Right kidney (tissue), 9 donors: ENCODE data around the gene ERICH6.
A peak's percentile ranks its signal among the peaks of the same experiment; 100 is the strongest.

ENCODE experiments used
- DNase-seq: peaks from one replicate; pipeline ENCODE4 v3.0.0-alpha.2; 2016
- long read RNA-seq, 8 donors: transcript quantifications; one replicate each; lab custom pipeline, GENCODE V29; 2026

The ERICH6 gene
- long read RNA-seq, donor 1 = 0 reads
- long read RNA-seq, donor 2 = 0 reads
- long read RNA-seq, donor 3 = 0 reads
- long read RNA-seq, donor 4 = 0 reads
- long read RNA-seq, donor 5 = 0 reads
- long read RNA-seq, donor 6 = 0 reads
- long read RNA-seq, donor 7, partial matches to known transcripts = 5 of 17 reads
- long read RNA-seq, donor 7, other reads (novel, unspliced or antisense) = 12 of 17 reads
- long read RNA-seq, donor 8 = 0 reads

DNA sequence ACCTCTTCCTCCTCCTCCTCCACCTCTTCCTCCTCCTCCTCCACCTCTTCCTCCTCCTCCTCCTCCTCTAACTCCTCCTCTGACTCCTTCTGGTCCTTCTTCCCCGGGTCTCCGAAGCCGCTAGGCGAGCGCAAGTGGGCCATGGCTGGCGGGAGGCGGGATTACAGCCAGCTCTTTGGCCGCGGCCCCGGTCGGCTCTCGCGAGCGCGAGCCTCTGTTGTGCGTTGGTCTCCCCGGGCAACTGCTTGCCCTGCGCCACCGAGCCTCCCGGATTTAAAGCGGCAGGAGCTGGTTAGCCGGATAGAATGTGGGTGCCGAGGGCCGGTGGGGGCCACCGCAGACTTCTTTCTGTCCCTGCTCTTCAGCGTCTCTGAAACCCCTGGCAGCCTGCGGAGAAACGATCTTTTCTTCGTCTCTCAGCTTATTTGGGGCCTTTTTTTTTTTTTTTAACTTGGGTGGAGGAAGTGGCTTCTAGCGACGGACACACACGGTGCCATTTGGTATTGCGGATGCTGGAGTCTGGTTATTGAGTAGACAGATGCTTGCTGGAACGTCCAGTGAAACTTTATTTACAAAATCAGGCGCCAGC, at the start of gene ERICH6:
Gene ERICH6, minus strand, starts transcription at position 165 of the 589 bp plus-strand sequence. Its CDS starts 22 bp downstream, at position 143.
- DNase-seq = peak; percentile 89

DNA sequence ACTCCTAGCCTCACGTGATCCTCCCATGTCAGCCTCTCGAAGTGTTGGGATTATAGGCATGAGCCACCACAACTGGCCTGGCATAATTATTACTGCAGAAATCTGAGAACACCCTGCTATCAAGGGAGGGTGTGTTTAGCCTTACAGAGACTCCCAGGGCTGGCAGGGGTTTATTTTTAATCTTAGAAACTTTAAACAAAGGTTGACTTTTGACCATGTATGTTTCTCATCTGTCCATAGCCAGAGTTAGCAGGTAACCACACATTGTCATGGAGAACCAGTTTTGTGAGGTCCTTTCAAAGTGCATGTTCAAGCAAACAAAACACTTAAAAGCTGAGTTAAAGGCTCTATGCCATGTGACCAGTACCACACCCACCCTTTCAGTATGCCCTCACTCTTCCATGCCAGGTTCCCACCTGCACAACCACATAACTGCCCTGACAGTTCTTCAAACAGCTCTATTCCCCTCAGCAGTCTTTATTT, 48.1 kb upstream of the ERICH6 start:
- DNase-seq = no peak

DNA sequence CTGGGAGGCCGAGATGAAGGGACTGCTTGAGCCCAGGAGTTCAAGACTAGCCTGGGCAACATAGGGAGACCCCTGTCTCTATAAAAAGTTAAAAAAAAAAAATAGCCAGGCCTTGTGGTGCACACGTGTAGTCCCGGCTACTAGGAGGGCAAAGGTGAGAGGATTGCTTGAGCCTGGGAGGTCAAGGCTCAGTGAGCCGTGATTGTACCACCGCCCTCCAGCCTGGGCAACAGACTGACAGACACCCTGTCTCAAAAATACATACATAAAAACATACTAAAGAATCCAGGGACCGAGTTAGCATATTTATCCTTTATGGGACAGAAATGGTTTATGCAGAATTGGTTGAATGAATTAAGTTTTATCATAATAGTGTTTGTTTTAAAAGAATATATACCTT, 45.5 kb upstream of the ERICH6 start:
- DNase-seq = no peak

DNA sequence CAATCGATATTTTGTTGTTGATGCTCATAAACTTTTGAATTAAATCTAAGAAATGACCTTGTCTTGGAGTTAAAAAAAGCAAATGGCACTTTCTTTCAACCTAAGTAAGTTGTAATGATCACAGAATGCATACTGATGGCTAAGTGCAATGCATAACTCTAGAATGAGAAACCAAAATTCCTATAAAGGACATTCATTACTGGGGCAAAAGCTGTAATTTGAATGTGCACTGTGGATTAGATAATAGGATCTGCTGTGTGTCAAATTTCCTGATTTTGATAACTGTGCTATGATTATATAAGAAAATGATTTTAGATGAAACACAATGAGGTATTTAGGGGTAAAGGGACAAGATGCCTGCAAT, 44.9 kb upstream of the ERICH6 start:
- DNase-seq = no peak

DNA sequence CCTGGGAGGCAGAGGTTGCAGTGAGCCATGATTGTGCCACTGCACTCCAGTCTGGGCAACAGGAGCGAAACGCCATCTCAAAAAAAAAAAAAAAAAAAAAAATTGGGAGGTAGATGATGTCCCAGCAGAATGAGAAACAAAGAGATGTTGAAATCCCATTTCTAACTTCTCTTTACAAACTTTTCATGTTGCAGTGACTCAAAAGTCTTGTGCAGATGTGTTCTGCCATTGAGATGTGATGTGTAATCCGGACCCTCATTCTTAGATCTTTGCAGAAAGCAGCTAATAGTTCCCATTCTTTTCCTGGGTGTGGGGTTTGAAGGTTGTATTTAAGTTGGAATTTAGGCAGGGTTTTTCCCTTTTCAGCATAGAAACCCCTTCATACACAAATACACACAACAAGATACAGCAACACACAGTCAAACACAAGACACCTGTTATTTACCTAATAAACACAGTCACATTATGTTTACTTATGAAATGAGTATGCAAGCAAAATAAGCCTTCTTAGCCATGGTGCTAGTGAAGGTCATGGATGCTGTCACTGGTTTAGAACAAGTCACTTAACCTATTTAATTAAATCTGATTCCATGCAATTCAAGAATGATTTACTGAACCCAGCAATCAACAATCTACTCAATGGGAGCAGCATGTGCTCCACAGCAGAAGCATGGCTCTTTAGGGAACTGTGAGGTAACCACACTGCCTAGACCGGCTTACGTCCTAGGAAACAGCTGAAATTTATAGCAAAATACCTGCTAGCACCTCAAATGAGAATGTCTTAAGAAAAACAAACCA, 44.4 kb upstream of the ERICH6 start:
- no peak for DNase-seq

DNA sequence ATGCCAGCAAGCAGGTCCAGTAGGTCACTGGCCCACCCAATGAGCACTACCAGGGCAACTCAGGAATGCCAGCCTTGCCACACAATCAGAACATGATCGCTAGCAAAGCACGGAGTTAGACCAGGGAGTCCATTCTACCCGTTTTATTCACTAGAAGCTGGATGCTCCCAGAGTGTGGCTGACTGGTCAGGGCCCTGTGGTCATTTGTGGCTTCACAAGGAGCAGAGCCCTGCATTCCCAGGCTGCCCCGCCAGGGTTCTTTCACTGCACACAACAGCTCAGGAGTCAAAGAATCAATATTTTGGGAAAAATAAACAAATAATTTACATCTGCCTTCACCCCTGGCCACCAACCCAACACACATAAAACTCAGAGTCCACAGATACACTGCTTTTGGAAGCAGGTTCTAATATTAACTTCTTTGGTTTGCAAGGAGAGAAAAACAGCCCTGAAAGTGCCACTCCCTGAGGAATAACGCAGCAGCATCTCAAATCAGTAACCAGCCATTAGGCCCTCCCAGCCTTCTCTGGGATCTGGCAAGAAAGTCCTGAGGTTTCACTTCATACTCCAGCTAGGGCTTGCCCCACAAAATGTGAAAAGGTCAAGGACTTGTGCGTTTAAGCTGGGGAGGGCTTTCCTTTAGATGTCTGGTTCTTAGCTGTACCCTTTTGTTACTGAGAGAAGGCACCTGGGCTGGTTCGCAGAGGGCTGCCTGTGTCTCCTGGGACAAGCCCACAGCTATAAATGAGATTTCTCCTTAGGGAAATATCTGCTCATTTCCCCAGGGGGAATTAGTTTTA, 43.3 kb upstream of the ERICH6 start:
- no peak for DNase-seq

DNA sequence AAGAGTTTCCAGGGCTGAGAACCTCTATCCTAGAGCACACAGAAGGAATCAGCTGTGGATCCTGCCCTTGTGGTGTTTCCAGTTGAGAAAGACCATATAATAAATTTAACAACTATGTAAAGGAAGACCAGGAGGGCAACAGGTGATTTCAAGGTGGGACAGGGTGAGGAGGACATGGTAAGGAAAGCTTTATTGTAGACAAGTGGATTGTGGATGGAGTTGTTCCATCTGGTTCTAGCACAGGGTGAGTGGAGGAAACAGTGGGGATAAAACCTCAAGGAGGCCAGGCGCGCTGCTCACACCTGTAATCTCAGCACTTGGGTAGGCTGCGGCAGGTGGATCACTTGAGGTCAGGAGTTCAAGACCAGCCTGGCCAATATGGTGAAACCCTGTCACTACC, 42.1 kb upstream of the ERICH6 start:
- DNase-seq = no peak

DNA sequence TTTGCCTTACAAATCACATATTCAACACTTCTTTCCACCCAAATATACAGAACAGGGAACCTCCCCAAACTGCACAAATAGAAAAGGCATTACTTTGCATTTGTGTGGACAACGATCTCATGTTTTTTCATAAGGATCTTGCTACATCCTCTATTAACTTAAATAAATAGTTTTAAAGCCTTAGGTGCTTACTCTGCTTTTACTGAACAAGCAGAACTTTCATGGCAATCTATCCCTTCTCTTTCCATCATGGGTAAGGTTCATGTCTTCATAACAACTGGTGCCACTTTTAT, 41.1 kb upstream of the ERICH6 start:
- no peak for DNase-seq

DNA sequence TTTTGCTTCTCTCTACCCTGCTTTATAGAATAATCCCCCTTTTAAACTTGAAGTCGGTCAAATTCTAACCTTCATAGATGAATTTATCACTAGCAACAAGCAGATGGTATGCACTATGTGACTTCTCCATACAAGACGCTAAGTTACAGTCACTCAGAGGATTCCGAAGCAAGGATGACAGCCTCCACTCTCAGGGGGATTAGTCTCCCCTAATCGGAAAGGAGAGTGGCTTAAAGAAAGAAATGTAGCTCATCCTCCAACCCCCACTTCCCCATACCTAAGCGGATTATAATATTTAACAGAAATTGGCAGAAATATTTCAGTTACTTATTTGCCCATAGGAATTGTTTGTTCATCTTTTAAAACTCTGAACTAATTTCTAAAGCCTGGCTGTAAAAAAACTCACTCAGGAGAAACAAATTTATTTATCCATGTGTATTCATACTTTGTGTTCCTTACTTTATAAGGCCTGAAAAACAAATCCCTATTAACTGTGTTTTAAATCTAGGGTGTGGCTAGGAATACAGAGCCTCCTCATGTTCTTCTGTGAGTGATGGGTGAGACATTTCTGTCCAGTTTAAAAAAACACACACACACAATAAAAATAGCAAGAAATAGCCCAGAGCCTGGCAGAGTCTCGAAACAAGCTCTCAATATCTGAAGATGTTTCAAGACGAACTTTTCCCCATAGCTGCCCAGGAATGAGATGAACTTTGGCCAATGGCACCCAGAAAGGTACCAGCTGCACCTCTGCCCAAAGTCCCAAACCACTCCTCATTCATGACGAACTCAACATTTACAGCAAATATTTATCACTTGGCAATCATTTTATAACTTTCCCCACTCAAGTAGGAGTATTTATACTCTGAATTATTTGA, 40.6 kb upstream of the ERICH6 start:
- no peak for DNase-seq

DNA sequence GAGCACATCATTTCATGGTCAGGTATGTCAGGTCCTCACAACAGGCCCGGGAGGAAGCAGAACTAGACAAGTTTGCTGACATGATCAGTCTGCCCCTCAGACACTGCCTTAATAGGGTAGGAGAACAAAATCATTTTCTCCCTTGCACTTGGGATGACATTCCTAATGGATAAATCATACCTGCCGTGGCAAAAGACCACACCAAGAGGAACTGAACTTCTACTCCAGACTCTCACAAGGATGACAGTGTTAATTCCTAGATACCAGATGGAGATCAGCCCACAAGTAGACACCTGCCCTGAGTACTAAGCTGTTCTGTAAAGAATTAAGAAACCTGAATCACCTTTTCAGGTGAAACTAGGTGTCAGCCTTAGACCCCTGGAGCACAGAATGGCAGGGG, 39.8 kb upstream of the ERICH6 start:
- DNase-seq = no peak

DNA sequence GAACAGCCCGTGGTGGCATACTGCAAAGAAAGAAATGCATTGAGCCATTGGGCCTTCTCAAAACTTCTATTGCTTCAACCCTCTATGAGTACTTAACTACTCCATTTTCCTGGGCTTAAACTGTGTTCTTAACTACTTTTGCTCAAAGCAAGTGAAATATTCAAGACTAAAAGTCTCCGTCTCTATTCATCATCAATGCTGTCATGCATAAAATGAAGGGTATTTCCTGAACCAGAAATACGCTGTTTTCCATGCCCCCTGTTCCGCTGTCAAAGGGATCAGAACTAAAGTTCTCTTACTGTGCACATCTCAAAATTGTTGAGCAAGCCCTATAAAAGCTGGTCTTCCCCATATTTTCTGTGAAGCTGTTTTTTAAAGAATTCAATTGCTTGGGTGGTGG, 39.0 kb upstream of the ERICH6 start:
- no peak for DNase-seq

DNA sequence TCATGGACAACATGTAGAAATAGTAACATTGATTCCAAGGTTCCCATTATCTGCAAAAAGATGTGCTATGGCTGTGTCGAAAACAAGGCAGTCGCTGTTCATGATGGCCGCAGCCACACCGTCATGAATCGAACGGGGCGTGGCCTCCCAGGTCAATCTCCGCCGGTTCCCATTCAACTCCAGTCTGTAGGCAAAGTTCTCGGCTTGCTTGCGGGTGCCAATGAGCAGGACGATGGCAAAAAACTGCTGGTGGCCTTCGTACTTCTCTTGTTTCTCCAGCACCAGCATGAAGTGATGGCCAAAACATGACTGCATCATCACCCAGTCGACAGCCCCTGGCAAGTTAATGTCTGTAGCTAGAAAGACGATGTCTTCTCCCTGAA, 38.4 kb upstream of the ERICH6 start:
- no peak for DNase-seq

DNA sequence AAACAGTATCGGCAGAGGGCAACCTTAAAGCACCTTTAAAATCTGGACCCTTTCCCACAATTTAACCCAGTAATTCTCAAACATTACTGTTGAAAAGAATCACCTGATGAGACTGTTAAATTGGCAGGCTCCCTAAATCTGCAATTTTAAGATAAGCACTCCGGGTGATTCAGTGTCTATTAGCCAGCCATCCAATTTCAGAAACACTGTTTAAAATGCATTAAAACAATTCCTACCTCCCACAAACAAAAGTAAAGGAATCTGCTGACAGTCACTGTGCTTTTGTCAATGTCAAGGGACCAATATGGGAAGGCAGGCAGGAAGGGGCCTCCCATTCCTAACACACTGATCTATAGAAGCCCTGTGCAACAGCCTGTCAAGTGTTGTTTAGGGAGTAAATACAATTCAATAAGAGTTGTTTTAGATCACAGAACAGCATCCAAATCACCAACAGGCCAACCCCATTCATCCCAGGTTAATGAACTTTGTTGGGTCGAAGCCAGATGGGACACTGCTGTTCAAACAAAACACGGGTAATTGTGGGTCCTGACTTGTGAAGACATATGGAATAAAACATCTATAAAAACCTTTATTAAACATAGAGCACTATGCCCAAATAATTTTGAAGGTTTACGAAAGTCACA, 37.9 kb upstream of the ERICH6 start:
- DNase-seq = no peak

DNA sequence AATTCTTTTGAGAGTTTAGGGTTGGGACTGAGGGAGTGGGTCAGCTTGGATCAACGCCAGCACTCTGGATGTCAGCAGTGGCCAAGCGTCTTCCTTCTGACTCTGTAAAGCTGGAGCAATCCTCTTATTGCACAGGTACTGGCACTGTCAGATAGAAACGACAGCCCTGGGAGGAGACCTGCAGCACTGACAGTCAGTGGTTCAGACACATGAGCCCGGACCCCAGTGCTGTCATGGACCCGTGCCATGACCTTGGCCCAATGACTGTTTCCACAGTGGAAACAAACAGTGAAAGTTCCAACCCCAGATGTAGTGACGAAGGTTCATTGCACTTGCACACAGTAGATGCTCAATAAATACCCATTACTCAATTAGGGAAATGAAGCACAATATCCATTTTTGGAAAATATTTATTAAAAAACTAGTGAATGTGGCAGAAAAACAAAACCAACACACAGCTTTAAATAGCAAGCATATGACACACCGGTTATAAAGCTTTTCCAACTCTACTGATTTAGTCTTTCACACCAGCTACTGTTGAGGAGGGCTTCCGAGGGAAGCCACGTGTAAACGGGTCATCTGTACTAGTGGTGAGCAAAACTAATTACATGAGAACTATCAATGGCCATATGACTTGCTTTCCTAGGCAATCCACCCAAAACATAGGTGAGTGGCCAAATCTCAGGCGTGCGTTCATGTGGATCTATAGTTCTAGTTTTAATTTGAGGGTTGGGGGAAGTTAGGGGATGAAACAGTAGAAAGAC, 37.2 kb upstream of the ERICH6 start:
- no peak for DNase-seq

DNA sequence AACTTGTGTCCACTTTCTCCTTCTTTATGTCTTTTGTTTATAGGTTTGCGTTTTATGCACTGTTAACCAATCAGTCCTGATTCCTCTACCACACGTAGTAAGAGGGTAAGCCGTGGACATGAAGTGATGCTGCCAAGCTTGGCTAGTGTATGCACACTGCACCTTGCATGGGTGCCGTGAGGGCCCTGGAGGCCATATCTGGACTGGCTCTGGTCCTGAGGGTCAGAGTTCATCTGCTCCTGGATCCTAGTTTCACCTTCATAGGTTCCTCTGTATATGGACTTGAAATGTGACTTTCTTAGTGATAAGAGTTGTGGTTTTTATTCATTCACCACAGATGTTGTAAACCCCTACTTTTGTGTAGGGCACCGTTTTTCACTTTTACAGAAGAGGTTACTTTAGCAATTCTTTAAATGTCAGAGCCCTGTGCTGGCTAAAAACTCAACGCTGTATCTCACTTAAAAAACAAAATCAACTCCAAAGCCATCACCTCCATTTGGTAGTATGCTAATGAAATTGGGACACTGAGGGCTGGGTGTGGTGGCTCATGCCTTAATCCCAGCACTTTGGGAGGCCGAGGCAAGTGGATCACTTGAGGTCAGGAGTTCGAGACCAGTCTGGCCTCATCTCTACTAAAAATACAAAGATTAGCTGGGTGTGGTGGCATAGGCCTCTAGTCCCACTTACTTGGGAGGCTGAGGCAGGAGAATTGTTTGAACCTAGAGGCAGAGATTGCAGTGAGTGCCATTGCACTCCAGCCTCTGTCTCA, 36.3 kb upstream of the ERICH6 start:
- DNase-seq = no peak

DNA sequence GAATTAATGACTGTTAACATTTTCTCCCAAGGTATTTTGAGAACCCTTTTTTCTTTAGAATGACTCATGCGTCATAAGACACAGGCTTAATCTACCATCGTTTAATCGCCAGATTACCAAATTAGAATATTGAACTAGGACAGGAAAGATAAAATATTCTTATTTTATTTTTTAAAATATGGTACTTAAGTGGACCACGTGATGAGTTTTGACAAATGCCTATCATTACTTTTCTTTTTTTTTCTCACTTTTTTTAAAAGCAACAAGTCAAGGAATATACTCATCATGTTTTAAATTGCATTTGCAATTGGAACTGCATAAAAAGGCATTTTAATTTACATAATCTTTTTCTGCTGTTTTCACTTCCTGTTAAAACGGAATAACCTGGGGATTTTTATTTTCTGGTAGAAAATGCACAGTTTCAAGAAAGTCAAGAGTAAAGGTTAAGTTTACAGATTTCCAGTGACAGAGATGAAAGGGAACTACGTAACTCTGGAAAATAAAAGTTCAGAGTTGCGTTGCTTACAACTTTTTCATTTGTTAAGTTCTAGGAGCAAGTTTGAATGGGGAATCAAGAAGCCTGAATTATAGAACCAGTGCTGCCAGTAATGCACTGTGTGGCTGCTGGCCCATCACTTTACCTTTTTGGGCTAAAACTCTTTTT, 35.6 kb upstream of the ERICH6 start:
- DNase-seq = no peak

DNA sequence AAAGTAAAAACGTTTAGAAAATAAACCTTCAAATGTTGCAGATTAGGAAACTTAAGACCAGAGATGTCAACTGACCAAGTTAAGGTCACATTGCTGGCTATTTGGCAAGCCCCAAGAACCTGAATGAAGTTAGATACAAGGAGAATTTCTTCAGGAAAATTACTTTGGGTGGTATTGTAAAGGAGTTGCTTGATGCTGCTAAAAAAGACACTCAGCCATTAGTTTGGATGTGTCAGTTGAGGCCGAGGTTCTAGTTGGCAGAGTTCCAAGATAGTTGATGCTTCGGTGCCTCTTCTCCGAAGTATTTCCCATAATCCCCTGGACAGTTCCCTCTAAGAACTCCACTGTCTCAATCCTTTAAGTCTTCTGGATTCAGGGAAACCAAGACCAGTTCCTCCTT, 35.0 kb upstream of the ERICH6 start:
- no peak for DNase-seq

DNA sequence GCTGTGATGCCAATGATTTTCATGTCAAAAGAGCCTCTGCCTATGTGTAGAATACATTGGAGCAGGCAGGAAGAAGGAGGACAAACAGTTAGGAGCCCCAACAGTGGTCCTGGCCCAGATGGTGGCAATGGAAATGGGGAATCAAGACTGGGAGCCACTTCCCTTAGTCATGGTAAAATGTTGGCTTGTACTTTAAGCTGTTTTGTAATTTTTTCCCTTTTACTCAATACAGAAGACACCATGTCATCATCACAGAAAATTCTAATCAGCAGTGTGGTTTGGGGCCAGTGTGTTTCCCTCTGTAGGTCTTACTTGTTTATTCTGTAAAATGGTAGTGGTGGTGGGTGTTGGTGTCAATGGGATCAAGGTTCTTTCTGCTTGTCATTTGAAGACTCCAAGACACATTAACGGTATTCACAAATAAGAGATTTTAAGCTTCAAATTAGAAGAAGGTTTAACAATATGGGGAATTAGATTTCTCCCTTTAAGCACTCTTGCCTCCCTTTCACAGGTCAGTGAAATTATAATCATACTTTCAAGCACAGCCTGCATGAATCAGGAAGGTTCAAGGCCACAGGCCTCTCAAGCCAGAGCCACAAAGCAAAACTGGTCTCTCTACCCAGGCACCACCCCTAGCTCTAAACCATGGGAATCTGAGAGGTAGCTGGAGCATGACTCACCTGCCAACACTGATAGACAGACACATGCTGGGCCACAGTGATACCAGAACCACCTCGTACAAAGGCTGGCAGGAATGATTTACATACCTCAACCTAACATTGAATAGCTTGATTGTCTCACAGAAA, 34.4 kb upstream of the ERICH6 start:
- no peak for DNase-seq
